Nephron progenitor cell (in vitro differentiated cells): ENCODE results near the gene COPE.
A peak's percentile ranks its signal among the peaks of the same experiment; 100 is the strongest.

Experiments used
- DNase-seq: peaks from one replicate; pipeline ENCODE4 v3.0.0; 2021
- H3K27ac Mint-ChIP-seq: 2 replicates; pipeline ENCODE4 v1.8.0; 2021; ENCODE audit warnings: mild to moderate bottlenecking, moderate library complexity, mixed read lengths
- H3K27me3 Mint-ChIP-seq: 2 replicates; pipeline ENCODE4 v1.8.0; 2021; ENCODE audit warnings: mild to moderate bottlenecking, low read depth, mixed read lengths; ENCODE audit not compliant: poor library complexity
- H3K36me3 Mint-ChIP-seq: 2 replicates; pipeline ENCODE4 v1.8.0; 2021; ENCODE audit warnings: low read depth, mixed read lengths
- H3K4me1 Mint-ChIP-seq: 2 replicates; pipeline ENCODE4 v1.8.0; 2021; ENCODE audit warnings: mixed read lengths
- H3K4me3 Mint-ChIP-seq: 2 replicates; pipeline ENCODE4 v1.8.0; 2021; ENCODE audit warnings: mild to moderate bottlenecking, moderate library complexity, mixed read lengths
- H3K9me3 Mint-ChIP-seq: 2 replicates; pipeline ENCODE4 v1.8.0; 2021; ENCODE audit warnings: mild to moderate bottlenecking, moderate library complexity, mixed read lengths
- TF ChIP-seq, protein P1 (sequence below): fragments of 200-600 bp; sonication (generic); IDR thresholded peaks from 2 replicates; pipeline ENCODE4 v1.5.0; 2021; ENCODE audit warnings: antibody characterized with exemption

COPE gene

DNA sequence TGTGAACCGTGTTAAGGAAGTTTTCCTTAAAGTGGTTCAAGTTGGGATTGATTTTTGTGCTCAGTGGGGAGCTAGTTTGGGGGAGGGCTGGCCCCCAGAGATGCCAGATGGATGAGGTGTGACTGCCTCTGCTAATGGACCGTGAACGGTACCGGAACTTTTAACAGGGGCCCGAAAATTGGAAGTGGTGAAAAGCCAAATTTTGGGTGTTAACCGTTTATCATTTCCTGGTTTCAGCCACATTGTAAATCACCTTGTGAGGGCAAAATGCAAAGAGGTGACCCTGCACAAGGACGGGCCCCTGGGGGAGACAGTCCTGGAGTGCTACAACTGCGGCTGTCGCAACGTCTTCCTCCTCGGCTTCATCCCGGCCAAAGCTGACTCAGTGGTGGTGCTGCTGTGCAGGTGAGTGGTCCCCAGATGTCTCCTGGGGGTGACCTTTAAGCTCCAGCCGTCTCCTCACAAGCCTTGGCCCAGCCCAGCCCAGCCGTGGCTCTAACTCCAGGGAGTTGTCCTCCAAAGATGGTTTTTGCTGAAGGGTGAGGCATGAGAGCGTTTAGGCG, 69.3 kb downstream of the COPE start:
- H3K36me3 Mint-ChIP-seq, result peaks cover 23% of the 10 kb centered on the region
- no peaks in the 10 kb centered on the region for H3K9me3 Mint-ChIP-seq
- TF ChIP-seq, protein P1, sequence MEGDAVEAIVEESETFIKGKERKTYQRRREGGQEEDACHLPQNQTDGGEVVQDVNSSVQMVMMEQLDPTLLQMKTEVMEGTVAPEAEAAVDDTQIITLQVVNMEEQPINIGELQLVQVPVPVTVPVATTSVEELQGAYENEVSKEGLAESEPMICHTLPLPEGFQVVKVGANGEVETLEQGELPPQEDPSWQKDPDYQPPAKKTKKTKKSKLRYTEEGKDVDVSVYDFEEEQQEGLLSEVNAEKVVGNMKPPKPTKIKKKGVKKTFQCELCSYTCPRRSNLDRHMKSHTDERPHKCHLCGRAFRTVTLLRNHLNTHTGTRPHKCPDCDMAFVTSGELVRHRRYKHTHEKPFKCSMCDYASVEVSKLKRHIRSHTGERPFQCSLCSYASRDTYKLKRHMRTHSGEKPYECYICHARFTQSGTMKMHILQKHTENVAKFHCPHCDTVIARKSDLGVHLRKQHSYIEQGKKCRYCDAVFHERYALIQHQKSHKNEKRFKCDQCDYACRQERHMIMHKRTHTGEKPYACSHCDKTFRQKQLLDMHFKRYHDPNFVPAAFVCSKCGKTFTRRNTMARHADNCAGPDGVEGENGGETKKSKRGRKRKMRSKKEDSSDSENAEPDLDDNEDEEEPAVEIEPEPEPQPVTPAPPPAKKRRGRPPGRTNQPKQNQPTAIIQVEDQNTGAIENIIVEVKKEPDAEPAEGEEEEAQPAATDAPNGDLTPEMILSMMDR, result no peak
- H3K4me1 Mint-ChIP-seq, result peaks cover 83% of the 10 kb centered on the region
- DNase-seq, result peak; percentile 36
- H3K27ac Mint-ChIP-seq, result peak overlapping the region; percentile 97
- H3K4me3 Mint-ChIP-seq, result peak overlapping the region; percentile 71
- H3K27me3 Mint-ChIP-seq, result peaks cover 2% of the 10 kb centered on the region
